Breast epithelium (tissue), 4 donors: ENCODE data around the gene SLC22A8. TPM values are rescaled to one million over a fixed set of nuclear protein-coding genes. Genes with fewer than 3 reads are reported as not detected.

Experiments
- DNase-seq, 2 donors: peaks; one replicate each; pipeline ENCODE4 v3.0.0-alpha.2; 2019; ENCODE audit warnings: low spot score in 2 of 2
- H3K27ac ChIP-seq, 2 donors: fragments of 200-600 bp; sonication (generic) in 1 of 2; one replicate each; pipeline ENCODE4 v1.5.1; 2016 to 2019; ENCODE audit warnings: mild to moderate bottlenecking in 1 of 2
- H3K27me3 ChIP-seq, 2 donors: fragments of 200-600 bp; sonication (generic) in 1 of 2; one replicate each; pipeline versions ENCODE4 v1.5.1 to v1.6.0; 2017 to 2019; ENCODE audit warnings: control low read depth in 1 of 2, mild to moderate bottlenecking in 1 of 2
- H3K36me3 ChIP-seq: fragments of 200-600 bp; one replicate; pipeline ENCODE4 v1.5.1; 2019
- H3K4me1 ChIP-seq, 2 donors: fragments of 200-600 bp; sonication (generic); one replicate each; pipeline ENCODE4 v1.5.1; 2016 to 2019; ENCODE audit warnings: control low read depth in 1 of 2
- H3K4me3 ChIP-seq, 3 donors: fragments of 200-600 bp; sonication (generic); 1 replicate in 2 of 3; 2 replicates in 1 of 3; pipeline ENCODE4 v1.5.1; 2016 to 2019; ENCODE audit warnings: mild to moderate bottlenecking in 3 of 3, moderate library complexity in 2 of 3
- H3K9me3 ChIP-seq, 2 donors: fragments of 200-600 bp; sonication (generic) in 1 of 2; one replicate each; pipeline ENCODE4 v1.5.1; 2016 to 2019; ENCODE audit warnings: control low read depth in 1 of 2
- CTCF ChIP-seq, 3 donors: fragments of 450-650 bp; IDR thresholded peaks; one replicate each; pipeline ENCODE4 v1.5.1; 2016 to 2017; ENCODE audit warnings: antibody characterized with exemption in 3 of 3, mild to moderate bottlenecking in 3 of 3, moderate library complexity in 3 of 3
- POLR2A ChIP-seq: fragments of 450-650 bp; IDR thresholded peaks from one replicate; pipeline ENCODE4 v1.6.1; 2016; ENCODE audit warnings: antibody characterized with exemption, mild to moderate bottlenecking, moderate library complexity
- POLR2AphosphoS5 ChIP-seq, 3 donors: sonication (generic); formaldehyde crosslinking; IDR thresholded peaks; one replicate each; pipeline ENCODE4 v1.6.1; 2017; ENCODE audit warnings: antibody characterized with exemption in 3 of 3
- intact Hi-C: fragments of 100-400 bp; cut with DNase I; formaldehyde crosslinking; loops from one replicate; pipeline ENCODE4 v1.15.1; 2023; ENCODE audit warnings: low total_unique reads
- total RNA-seq, 3 donors: library from RNA; depleted of rRNA; stranded (reverse); fragments of >200 nt; gene quantifications; one replicate each; pipeline ENCODE4 v1.1.0, GENCODE V29; 2016

Gene SLC22A8
- total RNA-seq, 3 donors from 2014 or later: not detected

DNA sequence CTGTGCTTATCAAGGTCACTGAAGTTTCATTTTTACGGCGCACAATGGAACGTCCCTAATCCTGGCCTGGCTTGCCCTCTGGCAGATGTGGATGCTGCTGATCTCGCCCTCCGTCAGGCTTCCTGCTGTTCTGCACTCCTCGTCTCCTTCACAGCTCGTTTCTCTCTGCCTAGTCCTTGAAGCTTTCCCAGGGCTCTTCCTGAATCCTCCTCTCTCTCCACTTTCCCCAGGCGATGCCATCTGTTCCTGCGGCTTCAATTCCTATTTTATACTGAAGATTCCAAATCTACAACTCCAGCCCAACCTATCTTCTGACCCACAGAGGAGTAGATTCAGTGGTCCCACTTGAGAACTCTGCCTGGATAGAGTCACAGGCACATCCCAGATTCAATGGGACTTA, 14.2 kb downstream of the SLC22A8 start:
- H3K27me3 ChIP-seq: no peaks in the 10 kb centered on the region
- no peak overlapping the region for H3K27ac ChIP-seq
- no peaks in the 10 kb centered on the region for H3K4me1 ChIP-seq
- no peaks in the 10 kb centered on the region for H3K36me3 ChIP-seq
- no peak for DNase-seq
- H3K9me3 ChIP-seq: no peaks in the 10 kb centered on the region
- H3K4me3 ChIP-seq: no peak overlapping the region
- intact Hi-C loops: no loop called here
- TF ChIP-seq POLR2A (no peak), CTCF (IDR thresholded peaks at IDR 0.05) (no peak), POLR2AphosphoS5 (IDR thresholded peaks at IDR 0.05) (no peak)

DNA sequence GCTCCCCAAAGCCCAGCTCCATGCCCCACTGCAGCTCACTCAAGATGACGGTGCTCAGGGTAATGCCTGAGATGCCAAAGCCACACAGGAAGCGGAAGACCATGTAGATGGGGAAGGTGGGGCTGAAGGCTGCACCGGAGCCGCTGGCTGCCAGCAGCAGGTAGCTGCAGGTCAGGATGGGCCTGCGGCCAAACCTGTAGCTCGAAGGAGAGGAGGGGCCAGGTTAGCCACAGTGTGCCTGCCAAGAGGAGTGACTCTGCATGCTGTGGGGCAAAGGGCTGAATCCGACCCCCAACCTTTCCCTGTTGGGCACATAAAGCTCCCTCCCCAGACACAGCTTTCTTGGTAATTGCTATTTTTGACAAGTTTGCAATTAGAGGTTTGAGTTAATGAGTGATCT, 16.0 kb downstream of the SLC22A8 start:
- no peak overlapping the region for H3K27ac ChIP-seq
- TF ChIP-seq POLR2A (no peak), CTCF (IDR thresholded peaks at IDR 0.05) (no peak), POLR2AphosphoS5 (IDR thresholded peaks at IDR 0.05) (no peak)
- no peaks in the 10 kb centered on the region for H3K36me3 ChIP-seq
- H3K9me3 ChIP-seq: no peaks in the 10 kb centered on the region
- no peaks in the 10 kb centered on the region for H3K27me3 ChIP-seq
- no peak for DNase-seq
- no peak overlapping the region for H3K4me3 ChIP-seq
- no peaks in the 10 kb centered on the region for H3K4me1 ChIP-seq
- intact Hi-C loops: no loop called here

DNA sequence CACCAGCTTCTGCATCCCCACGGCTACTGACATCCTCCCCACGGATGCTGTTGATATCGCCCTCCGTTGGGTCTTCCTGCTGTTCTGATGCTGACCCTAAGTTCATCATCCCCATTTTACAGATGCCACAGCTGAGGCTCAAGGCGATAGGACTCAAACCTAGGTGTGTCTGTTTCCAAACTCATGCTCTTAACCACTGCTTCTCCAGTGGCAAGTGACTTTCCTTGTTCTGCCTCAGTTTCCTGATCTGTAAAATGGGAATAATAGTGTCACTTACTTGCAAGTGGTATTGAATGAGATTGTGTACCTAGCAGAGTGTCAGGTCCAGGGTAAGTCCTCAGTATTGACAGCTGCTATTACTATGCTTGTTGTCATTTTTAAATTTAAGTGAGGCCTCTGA, 16.5 kb downstream of the SLC22A8 start:
- intact Hi-C loops: no loop called here
- DNase-seq: no peak
- Histone ChIP-seq H3K9me3 (no peaks in the 10 kb centered on the region), H3K36me3 (no peaks in the 10 kb centered on the region), H3K4me3 (no peak overlapping the region), H3K27me3 (no peaks in the 10 kb centered on the region), H3K4me1 (no peaks in the 10 kb centered on the region), H3K27ac (no peak overlapping the region)
- TF ChIP-seq POLR2AphosphoS5 (IDR thresholded peaks at IDR 0.05) (no peak), CTCF (IDR thresholded peaks at IDR 0.05) (no peak), POLR2A (no peak)

DNA sequence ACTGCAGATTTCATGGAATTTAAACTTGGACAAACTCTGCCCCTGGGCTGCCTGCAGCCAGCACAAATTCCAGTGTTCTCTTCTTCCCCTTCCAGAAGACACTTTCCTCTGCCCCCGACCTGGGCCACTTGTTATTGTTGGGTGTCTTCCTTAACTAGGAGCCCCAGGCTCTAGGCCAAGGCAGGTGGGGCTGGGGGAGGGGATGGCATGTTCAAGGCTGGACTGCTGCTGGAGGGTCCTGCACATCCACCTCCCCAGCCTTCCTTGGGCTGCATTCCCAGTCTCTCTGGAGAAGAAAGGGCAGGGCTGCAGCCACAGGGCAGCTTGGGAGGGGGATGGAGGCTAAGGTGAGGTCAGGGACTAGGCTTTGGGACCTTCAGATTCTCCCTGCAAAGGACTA, 19.4 kb downstream of the SLC22A8 start:
- no peak for DNase-seq
- Histone ChIP-seq H3K4me1 (no peaks in the 10 kb centered on the region), H3K36me3 (no peaks in the 10 kb centered on the region), H3K9me3 (no peaks in the 10 kb centered on the region), H3K4me3 (no peak overlapping the region), H3K27me3 (no peaks in the 10 kb centered on the region), H3K27ac (no peak overlapping the region)
- TF ChIP-seq POLR2AphosphoS5 (IDR thresholded peaks at IDR 0.05): no peak
- no peak for TF ChIP-seq POLR2A
- no peak for TF ChIP-seq CTCF (IDR thresholded peaks at IDR 0.05)
- intact Hi-C loops: no loop called here

- DNase-seq: no peak
- intact Hi-C loops: no loop called here
- Histone ChIP-seq H3K36me3 (no peaks in the 10 kb centered on the region), H3K4me3 (no peak overlapping the region), H3K9me3 (no peaks in the 10 kb centered on the region), H3K27ac (no peak overlapping the region), H3K27me3 (no peaks in the 10 kb centered on the region), H3K4me1 (no peaks in the 10 kb centered on the region)
- TF ChIP-seq POLR2A (no peak), POLR2AphosphoS5 (IDR thresholded peaks at IDR 0.05) (no peak), CTCF (IDR thresholded peaks at IDR 0.05) (no peak)
Observed at GRCh38 chr11:62994775-62995174, 20.9 kb downstream of the SLC22A8 start.
